Right lobe of liver (tissue), 6 donors: ENCODE results near the gene GIMAP4. TPM values are rescaled to one million over a fixed set of nuclear protein-coding genes. Genes with fewer than 3 reads are reported as not detected.

Source experiments
- ATAC-seq, 4 donors: fragments of 200-7000 bp; cut with Tn5 transposase; one replicate each; pipeline ENCODE4 v1.9.1; 2020; ENCODE audit warnings: mild to moderate bottlenecking in 4 of 4, moderate library complexity in 4 of 4
- DNase-seq, 3 donors: peaks; one replicate each; pipeline ENCODE4 v3.0.0-alpha.2; 2020
- H3K27ac ChIP-seq, 3 donors: fragments of 200-600 bp; one replicate each; pipeline ENCODE4 v1.8.0; 2022
- H3K27me3 ChIP-seq, 2 donors: fragments of 200-600 bp; one replicate each; pipeline ENCODE4 v1.8.0; 2022
- H3K36me3 ChIP-seq, 4 donors: fragments of 200-600 bp; sonication (generic) in 1 of 4; one replicate each; pipeline versions ENCODE4 v1.5.1 to v1.8.0; 2017 to 2022; ENCODE audit warnings: control low read depth in 1 of 4
- H3K4me1 ChIP-seq, 4 donors: fragments of 200-600 bp; sonication (generic) in 1 of 4; one replicate each; pipeline versions ENCODE4 v1.5.1 to v1.8.0; 2017 to 2022; ENCODE audit warnings: control low read depth in 1 of 4
- H3K4me3 ChIP-seq, 3 donors: fragments of 200-600 bp; one replicate each; pipeline ENCODE4 v1.8.0; 2022
- H3K9me3 ChIP-seq, 4 donors: fragments of 200-600 bp; sonication (generic) in 1 of 4; one replicate each; pipeline versions ENCODE4 v1.5.1 to v1.8.0; 2017 to 2022; ENCODE audit warnings: control low read depth in 1 of 4
- CTCF ChIP-seq, 4 donors: fragments of 200-600 bp in 3 of 4; fragments of 450-650 bp in 1 of 4; IDR thresholded peaks; one replicate each; pipeline versions ENCODE4 v1.5.1 to v1.8.0; 2016 to 2022; ENCODE audit warnings: antibody characterized with exemption in 4 of 4, mild to moderate bottlenecking in 2 of 4
- POLR2A ChIP-seq: fragments of 450-650 bp; IDR thresholded peaks from one replicate; pipeline ENCODE4 v1.6.1; 2017; ENCODE audit warnings: antibody characterized with exemption, mild to moderate bottlenecking
- WGBS: methylation state at CpG from one replicate; pipeline ENCODE4 v1.1.6; 2018; ENCODE audit warnings: low coverage, low lambda C conversion rate; ENCODE audit not compliant: insufficient coverage; ENCODE audit errors: missing lambda C conversion rate; 5-methylcytosine and 5-hydroxymethylcytosine counted together
- intact Hi-C, 2 donors: fragments of 100-400 bp; cut with DNase I; formaldehyde crosslinking; loops; one replicate each; pipeline versions ENCODE4 v1.11.2 to v1.14.1; 2022
- total RNA-seq, 6 experiments: library from RNA; depleted of rRNA in 2 of 6; stranded (reverse); fragments of >200 nt in 2 of 6; fragmentation: NEBNext Ultra II Directional in 3 of 6; extraction: Animal tissue kit (Norgen Biotek cat#: 25700) in 3 of 6; gene quantifications; one replicate each; pipeline versions ENCODE4 v1.1.0 to v1.2.4, GENCODE V29; 2016 to 2023
- donor health status: DM: no; HTN: yes; CAD: no.
- donor health status: DM: no; HTN: no; CAD: no.
- donor health status: DM: no; HTN: no; CAD: no.
- donor health status: DM: no; HTN: yes; CAD: no.
- donor health status: DM: no; HTN: yes; CAD: no.

The GIMAP4 gene
- total RNA-seq, 6 experiments from 2014 or later: 7.2 to 19.4 (median 12.3) TPM

GRCh38 chr7:150620061-150620460 is 52.9 kb downstream of the GIMAP4 start:
- H3K9me3 ChIP-seq: no peaks in the 10 kb centered on the region
- no peak for TF ChIP-seq CTCF (IDR thresholded peaks at IDR 0.05)
- no peak for TF ChIP-seq POLR2A
- intact Hi-C loops: no loop called here
- ATAC-seq: no peak
- H3K4me1 ChIP-seq: no peaks in the 10 kb centered on the region
- no peak overlapping the region for H3K4me3 ChIP-seq
- no peak for DNase-seq
- H3K36me3 ChIP-seq: no peaks in the 10 kb centered on the region
- H3K27ac ChIP-seq: no peak overlapping the region
- H3K27me3 ChIP-seq: no peaks in the 10 kb centered on the region
- WGBS: 64% methylated on average over 3 of the region's 3 CpGs

GRCh38 chr7:150620617-150621371 is 53.6 kb downstream of the GIMAP4 start:
- no peak for TF ChIP-seq CTCF (IDR thresholded peaks at IDR 0.05)
- no peak for TF ChIP-seq POLR2A
- intact Hi-C loops: no loop called here
- 57% methylated on average over 3 of the region's 3 CpGs for WGBS
- no peak for DNase-seq
- Histone ChIP-seq H3K27ac (no peak overlapping the region), H3K36me3 (no peaks in the 10 kb centered on the region), H3K27me3 (no peaks in the 10 kb centered on the region), H3K4me1 (no peaks in the 10 kb centered on the region), H3K4me3 (no peak overlapping the region), H3K9me3 (no peaks in the 10 kb centered on the region)
- no peak for ATAC-seq

GRCh38 chr7:150621376-150621775 is 54.2 kb downstream of the GIMAP4 start:
- ATAC-seq (no peak), DNase-seq (no peak)
- Histone ChIP-seq H3K27me3 (no peaks in the 10 kb centered on the region), H3K27ac (no peak overlapping the region), H3K36me3 (no peaks in the 10 kb centered on the region), H3K4me3 (no peak overlapping the region), H3K9me3 (no peaks in the 10 kb centered on the region), H3K4me1 (no peaks in the 10 kb centered on the region)
- no peak for TF ChIP-seq POLR2A
- no peak for TF ChIP-seq CTCF (IDR thresholded peaks at IDR 0.05)
- intact Hi-C loops: no loop called here
- WGBS: 60% methylated on average over 1 of the region's 1 CpG

Other genes with a start within 250 kb of the GIMAP4 start
- 10 to 100 TPM; 13.0 to 33.0 (median 19.1) TPM for gene LRRC61, start 244.0 kb upstream of the GIMAP4 start, total RNA-seq
- gene ACTR3C, start 243.8 kb upstream of the GIMAP4 start, total RNA-seq: 10 to 100 TPM; 30.0 to 36.5 (median 32.7) TPM
- 100 to 1,000 TPM; 552 to 948 (median 788) TPM for gene RARRES2, start 225.8 kb upstream of the GIMAP4 start, total RNA-seq
- gene REPIN1, start 198.6 kb upstream of the GIMAP4 start, total RNA-seq: 100 to 1,000 TPM in 2 of 6 experiments, 10 to 100 TPM in 4; 56.2 to 133 (median 73.5) TPM
- gene ZNF775, start 188.1 kb upstream of the GIMAP4 start, total RNA-seq: 1 to 10 TPM in 3 of 6 experiments, under 1 TPM in 3; 0.44 to 1.6 (median 0.96) TPM
- gene GIMAP8, start 116.8 kb upstream of the GIMAP4 start, total RNA-seq: 1 to 10 TPM; 2.7 to 10.0 (median 6.2) TPM
- 1 to 10 TPM; 2.6 to 9.1 (median 6.0) TPM for gene GIMAP7, start 52.5 kb upstream of the GIMAP4 start, total RNA-seq
- 10 to 100 TPM in 1 of 6 experiments, 1 to 10 TPM in 5; 4.7 to 10.2 (median 8.4) TPM for gene GIMAP6, start 65.0 kb downstream of the GIMAP4 start, total RNA-seq
- 1 to 10 TPM; 4.8 to 7.4 (median 5.7) TPM for gene GIMAP2, start 118.3 kb downstream of the GIMAP4 start, total RNA-seq
- 1 to 10 TPM in 5 of 6 experiments, under 1 TPM in 1; 0.73 to 2.4 (median 1.8) TPM for gene GIMAP1, start 149.2 kb downstream of the GIMAP4 start, total RNA-seq
- 1 to 10 TPM; 2.9 to 9.8 (median 8.0) TPM for gene GIMAP5, start 170.0 kb downstream of the GIMAP4 start, total RNA-seq
- gene TMEM176B, start 233.0 kb downstream of the GIMAP4 start, total RNA-seq: 1,000 to 10,000 TPM in 1 of 6 experiments, 100 to 1,000 TPM in 5; 711 to 1,315 (median 795) TPM
- gene TMEM176A, start 233.4 kb downstream of the GIMAP4 start, total RNA-seq: 1,000 to 10,000 TPM in 1 of 6 experiments, 100 to 1,000 TPM in 5; 441 to 1,033 (median 702) TPM